GM13976 (cell line): Measurements from ENCODE around the gene STX1B.

Experiments used
- DNase-seq: peaks from one replicate; pipeline ENCODE4 v3.0.0; 2012; ENCODE audit warnings: low spot score
- CTCF ChIP-seq: IDR thresholded peaks from 2 replicates; pipeline ENCODE4 v1.5.1; 2012; ENCODE audit warnings: borderline replicate concordance, mild to moderate bottlenecking; ENCODE audit not compliant: insufficient read depth; ENCODE audit errors: extremely low read depth, missing control alignments, control extremely low read depth
- in situ Hi-C: fragments of 300-500 bp; cut with MboI; formaldehyde crosslinking; loops from one replicate; pipeline ENCODE4 v1.12.0; 2022; ENCODE audit warnings: low sequenced_read_pairs, mixed read lengths, inconsistent platforms; ENCODE audit not compliant: unreplicated experiment

The STX1B gene

GRCh38 chr16:30965436-30965835 is 45.0 kb downstream of the STX1B start:
- no peak for TF ChIP-seq CTCF
- in situ Hi-C loops: loop anchor here (25.0 kb wide), 1 partner anchor 897 kb away; the partner anchor contains the start of gene ZNF267

GRCh38 chr16:30964574-30965226 is 45.7 kb downstream of the STX1B start:
- DNase-seq: no peak

More at GRCh38 chr16:30965436-30965835, 45.0 kb downstream of the STX1B start:
- no peak for DNase-seq

GRCh38 chr16:30963925-30964511 is 46.4 kb downstream of the STX1B start:
- no peak for DNase-seq
- in situ Hi-C loops: loop anchor here (25.0 kb wide), 1 partner anchor 898 kb away; the partner anchor contains the start of gene ZNF267
- TF ChIP-seq CTCF: no peak

More at GRCh38 chr16:30964574-30965226, 45.7 kb downstream of the STX1B start:
- TF ChIP-seq CTCF: no peak
- in situ Hi-C loops: loop anchor here (25.0 kb wide), 1 partner anchor 898 kb away; the partner anchor contains the start of gene ZNF267

- DNase-seq: no peak
- no peak for TF ChIP-seq CTCF
- in situ Hi-C loops: loop anchor here (25.0 kb wide), 1 partner anchor 901 kb away; the partner anchor contains the start of gene ZNF267
Measured at GRCh38 chr16:30961384-30961783, 49.1 kb downstream of the STX1B start.

- peak; percentile 85 for DNase-seq
- TF ChIP-seq CTCF: no peak
- in situ Hi-C loops: loop anchor here (25.0 kb wide), 1 partner anchor 904 kb away; the partner anchor contains the start of gene ZNF267
Measured at GRCh38 chr16:30958175-30959079, 52.0 kb downstream of the STX1B start.
